Measurements from ENCODE around the gene MAPRE3. TPM values are rescaled to one million over a fixed set of nuclear protein-coding genes. Genes with fewer than 3 reads are reported as not detected.

MAPRE3 gene
- total RNA-seq, 1 donor from 2014 or later, result 4.1 TPM

DNA sequence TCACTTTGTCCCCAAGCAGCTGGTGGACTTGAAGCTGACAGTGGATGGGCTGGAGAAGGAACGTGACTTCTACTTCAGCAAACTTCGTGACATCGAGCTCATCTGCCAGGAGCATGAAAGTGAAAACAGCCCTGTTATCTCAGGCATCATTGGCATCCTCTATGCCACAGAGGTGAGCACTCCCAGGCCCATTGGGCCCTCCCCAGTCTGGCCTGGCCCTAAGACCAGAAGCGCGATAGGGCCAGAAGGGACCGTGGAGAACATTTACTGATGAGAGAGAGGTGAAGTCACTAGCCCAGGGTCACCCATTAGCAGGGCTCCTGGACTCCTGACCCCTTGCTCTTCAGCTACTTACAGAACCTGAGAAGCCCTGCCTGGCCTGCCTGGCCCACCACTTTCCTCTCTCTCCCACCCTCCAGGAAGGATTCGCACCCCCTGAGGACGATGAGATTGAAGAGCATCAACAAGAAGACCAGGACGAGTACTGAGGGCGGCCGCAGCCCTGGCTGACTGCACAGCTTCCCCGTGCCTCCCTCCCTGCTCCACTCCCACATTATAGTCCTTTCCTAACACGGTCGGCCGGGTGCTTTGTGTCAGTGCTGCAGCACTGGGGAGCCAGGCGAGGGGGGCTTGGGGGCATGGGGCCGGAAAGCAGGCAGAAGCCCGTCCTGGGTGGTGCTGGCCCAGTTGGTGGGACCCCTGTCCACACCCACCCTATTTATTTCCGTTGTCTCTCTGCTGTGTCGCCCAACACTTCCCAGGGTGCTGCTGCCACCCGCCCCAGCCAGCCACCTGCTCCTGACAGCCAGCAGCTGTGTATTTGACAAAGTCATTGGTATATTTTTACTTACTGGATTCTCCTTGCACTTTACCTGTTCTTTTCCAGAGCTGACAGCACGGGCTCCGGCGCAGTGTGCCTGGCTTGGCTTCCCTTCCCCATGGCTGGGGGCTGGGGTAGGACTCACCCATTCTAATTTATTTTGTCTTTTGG lies 55.7 kb downstream of the MAPRE3 start:
- DNase-seq (ENCODE audit: low spot score), result no peak
- peaks cover 10% of the 10 kb centered on the region for H3K27me3 Mint-ChIP-seq (ENCODE audit: unreplicated experiment)
- H3K36me3 Mint-ChIP-seq (ENCODE audit: low read depth, unreplicated experiment), result peaks cover 8% of the 10 kb centered on the region
- H3K4me3 Mint-ChIP-seq (ENCODE audit: unreplicated experiment), result peak overlapping the region; percentile 66
- no peaks in the 10 kb centered on the region for H3K4me1 Mint-ChIP-seq (ENCODE audit: unreplicated experiment)
- TF ChIP-seq, protein P1, sequence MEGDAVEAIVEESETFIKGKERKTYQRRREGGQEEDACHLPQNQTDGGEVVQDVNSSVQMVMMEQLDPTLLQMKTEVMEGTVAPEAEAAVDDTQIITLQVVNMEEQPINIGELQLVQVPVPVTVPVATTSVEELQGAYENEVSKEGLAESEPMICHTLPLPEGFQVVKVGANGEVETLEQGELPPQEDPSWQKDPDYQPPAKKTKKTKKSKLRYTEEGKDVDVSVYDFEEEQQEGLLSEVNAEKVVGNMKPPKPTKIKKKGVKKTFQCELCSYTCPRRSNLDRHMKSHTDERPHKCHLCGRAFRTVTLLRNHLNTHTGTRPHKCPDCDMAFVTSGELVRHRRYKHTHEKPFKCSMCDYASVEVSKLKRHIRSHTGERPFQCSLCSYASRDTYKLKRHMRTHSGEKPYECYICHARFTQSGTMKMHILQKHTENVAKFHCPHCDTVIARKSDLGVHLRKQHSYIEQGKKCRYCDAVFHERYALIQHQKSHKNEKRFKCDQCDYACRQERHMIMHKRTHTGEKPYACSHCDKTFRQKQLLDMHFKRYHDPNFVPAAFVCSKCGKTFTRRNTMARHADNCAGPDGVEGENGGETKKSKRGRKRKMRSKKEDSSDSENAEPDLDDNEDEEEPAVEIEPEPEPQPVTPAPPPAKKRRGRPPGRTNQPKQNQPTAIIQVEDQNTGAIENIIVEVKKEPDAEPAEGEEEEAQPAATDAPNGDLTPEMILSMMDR (IDR thresholded peaks at IDR 0.05; ENCODE audit: unreplicated experiment), result no peak
- no peak overlapping the region for H3K27ac Mint-ChIP-seq (ENCODE audit: unreplicated experiment)
- H3K9me3 Mint-ChIP-seq (ENCODE audit: unreplicated experiment), result no peaks in the 10 kb centered on the region

DNA sequence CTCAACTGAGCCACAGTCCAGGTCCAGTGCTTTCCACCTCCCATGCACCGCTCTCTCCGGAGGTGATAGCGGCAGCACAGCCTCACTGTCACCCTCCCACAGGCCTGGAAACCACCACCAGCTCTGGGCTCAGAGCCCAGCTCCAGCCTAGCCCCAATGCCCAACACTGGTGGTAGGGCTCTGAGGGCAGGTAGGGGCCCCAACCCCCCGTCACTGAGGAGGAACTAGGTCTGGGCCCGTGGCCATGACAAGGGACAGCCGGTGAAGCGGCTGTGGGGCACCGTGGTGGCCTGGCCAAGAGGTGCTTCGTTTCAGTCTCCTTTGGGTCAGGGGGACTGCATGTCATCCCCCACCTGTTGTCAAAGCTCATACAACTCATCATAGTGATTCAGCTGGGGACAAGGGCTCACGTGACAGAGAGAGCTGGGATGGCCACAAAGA lies 56.8 kb downstream of the MAPRE3 start:
- Mint-ChIP-seq H3K4me1 (ENCODE audit: unreplicated experiment) (peaks cover 5% of the 10 kb centered on the region), H3K36me3 (ENCODE audit: low read depth, unreplicated experiment) (peaks cover 8% of the 10 kb centered on the region), H3K27me3 (ENCODE audit: unreplicated experiment) (peaks cover 11% of the 10 kb centered on the region), H3K9me3 (ENCODE audit: unreplicated experiment) (no peaks in the 10 kb centered on the region), H3K27ac (ENCODE audit: unreplicated experiment) (no peak overlapping the region), H3K4me3 (ENCODE audit: unreplicated experiment) (no peak overlapping the region)
- TF ChIP-seq, protein P1 (IDR thresholded peaks at IDR 0.05; ENCODE audit: unreplicated experiment), result no peak
- DNase-seq (ENCODE audit: low spot score), result no peak

DNA sequence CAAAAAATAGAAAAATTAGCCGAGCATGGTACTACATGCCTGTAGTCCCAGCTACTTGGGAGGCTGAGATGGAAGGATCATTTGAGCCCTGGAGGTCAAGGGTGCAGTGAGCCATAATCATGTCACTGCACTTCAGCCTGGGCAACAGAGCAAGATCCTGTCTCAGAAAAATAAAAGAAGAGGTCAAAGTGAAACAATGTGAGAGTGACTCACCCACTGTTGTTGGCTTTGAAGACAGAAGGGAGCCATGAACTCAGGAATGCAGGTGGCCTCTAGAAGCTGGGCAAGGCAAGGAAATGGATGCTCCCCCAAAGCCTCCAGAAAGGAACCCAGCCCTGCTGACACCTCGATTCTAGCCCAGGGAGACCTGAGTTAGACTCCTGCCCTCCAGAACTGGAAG lies 58.6 kb downstream of the MAPRE3 start:
- no peaks in the 10 kb centered on the region for H3K9me3 Mint-ChIP-seq (ENCODE audit: unreplicated experiment)
- H3K4me1 Mint-ChIP-seq (ENCODE audit: unreplicated experiment), result peaks cover 13% of the 10 kb centered on the region
- H3K4me3 Mint-ChIP-seq (ENCODE audit: unreplicated experiment), result no peak overlapping the region

GRCh38 chr2:27032495-27033252 lies 62.2 kb downstream of the MAPRE3 start, which contains the start of gene TMEM214:
Gene TMEM214, plus strand, starts transcription at chr2:27032965. Its CDS starts 51 bp downstream, at chr2:27033016.
- peaks cover 6% of the 10 kb centered on the region for H3K27me3 Mint-ChIP-seq (ENCODE audit: unreplicated experiment)
- peaks cover 16% of the 10 kb centered on the region for H3K4me1 Mint-ChIP-seq (ENCODE audit: unreplicated experiment)
- peak within 1 kb of the TSS; percentile 27 for H3K27ac Mint-ChIP-seq (ENCODE audit: unreplicated experiment)
- peaks cover 21% of the 10 kb centered on the region for H3K36me3 Mint-ChIP-seq (ENCODE audit: low read depth, unreplicated experiment)
- TF ChIP-seq, protein P1 (IDR thresholded peaks at IDR 0.05; ENCODE audit: unreplicated experiment), result no peak
- H3K4me3 Mint-ChIP-seq (ENCODE audit: unreplicated experiment), result peak within 1 kb of the TSS; percentile 91
- H3K9me3 Mint-ChIP-seq (ENCODE audit: unreplicated experiment), result no peaks in the 10 kb centered on the region
- peak; percentile 82 for DNase-seq (ENCODE audit: low spot score)

More for the DNA sequence above, 58.6 kb downstream of the MAPRE3 start:
- peaks cover 4% of the 10 kb centered on the region for H3K36me3 Mint-ChIP-seq (ENCODE audit: low read depth, unreplicated experiment)
- H3K27me3 Mint-ChIP-seq (ENCODE audit: unreplicated experiment), result peaks cover 10% of the 10 kb centered on the region
- DNase-seq (ENCODE audit: low spot score), result no peak
- TF ChIP-seq, protein P1 (IDR thresholded peaks at IDR 0.05; ENCODE audit: unreplicated experiment), result no peak
- no peak overlapping the region for H3K27ac Mint-ChIP-seq (ENCODE audit: unreplicated experiment)
